Effector memory CD8-positive, alpha-beta T cell (primary cell): ENCODE results near the gene UBE2J2.

Experiments used
- ATAC-seq: fragments of 150-1000 bp; cut with Tn5 transposase; replicated peaks from 2 replicates; pipeline ENCODE4 v1.10.0; 2021; ENCODE audit warnings: mild to moderate bottlenecking, moderate library complexity
- DNase-seq, 3 experiments: peaks; one replicate each; pipeline ENCODE4 v3.0.0; 2021
- H3K27ac Mint-ChIP-seq, 2 donors: one replicate each; pipeline ENCODE4 v1.8.0; 2022; ENCODE audit warnings: mild to moderate bottlenecking in 2 of 2, mixed read lengths in 2 of 2, moderate library complexity in 2 of 2
- H3K27me3 Mint-ChIP-seq, 2 donors: one replicate each; pipeline ENCODE4 v1.8.0; 2022; ENCODE audit warnings: mixed read lengths in 2 of 2
- H3K36me3 Mint-ChIP-seq: one replicate; pipeline ENCODE4 v1.8.0; 2022; ENCODE audit warnings: mild to moderate bottlenecking, moderate library complexity, mixed read lengths; ENCODE audit not compliant: insufficient read depth
- H3K4me1 Mint-ChIP-seq, 2 donors: one replicate each; pipeline ENCODE4 v1.8.0; 2022; ENCODE audit warnings: low read depth in 2 of 2, mixed read lengths in 2 of 2
- H3K4me3 Mint-ChIP-seq, 2 donors: one replicate each; pipeline ENCODE4 v1.8.0; 2022; ENCODE audit warnings: mild to moderate bottlenecking in 2 of 2, mixed read lengths in 2 of 2, moderate library complexity in 2 of 2
- H3K9me3 Mint-ChIP-seq, 2 donors: one replicate each; pipeline ENCODE4 v1.8.0; 2022; ENCODE audit warnings: mixed read lengths in 2 of 2

The UBE2J2 gene

GRCh38 chr1:1229770-1230169 lies 43.9 kb downstream of the UBE2J2 start:
- no peak for ATAC-seq
- Mint-ChIP-seq H3K27me3 (no peaks in the 10 kb centered on the region), H3K4me3 (peak overlapping the region; percentile 42 to 89), H3K9me3 (no peaks in the 10 kb centered on the region), H3K4me1 (peaks cover 36 to 37% of the 10 kb centered on the region in 2 donors), H3K27ac (peak overlapping the region; percentile 80 to 91), H3K36me3 (peaks cover 31% of the 10 kb centered on the region)
- no peak for DNase-seq

- Mint-ChIP-seq H3K9me3 (no peaks in the 10 kb centered on the region), H3K27ac (peak overlapping the region in 1 of 2 donors; percentile 80), H3K27me3 (no peaks in the 10 kb centered on the region), H3K4me3 (no peak overlapping the region), H3K4me1 (peaks cover 31% of the 10 kb centered on the region in 2 donors), H3K36me3 (peaks cover 34% of the 10 kb centered on the region)
- ATAC-seq (no peak), DNase-seq (no peak)
These were observed 44.9 kb downstream of the UBE2J2 start for GRCh38 chr1:1228596-1229321.

GRCh38 chr1:1228187-1228586 lies 45.5 kb downstream of the UBE2J2 start:
- H3K9me3 Mint-ChIP-seq = no peaks in the 10 kb centered on the region
- peaks cover 27 to 29% of the 10 kb centered on the region in 2 donors for H3K4me1 Mint-ChIP-seq
- H3K27ac Mint-ChIP-seq = no peak overlapping the region
- DNase-seq = no peak
- no peaks in the 10 kb centered on the region for H3K27me3 Mint-ChIP-seq
- peaks cover 38% of the 10 kb centered on the region for H3K36me3 Mint-ChIP-seq
- no peak overlapping the region for H3K4me3 Mint-ChIP-seq
- ATAC-seq = no peak

- no peak overlapping the region for H3K27ac Mint-ChIP-seq
- no peak for ATAC-seq
- no peak for DNase-seq
- no peaks in the 10 kb centered on the region for H3K9me3 Mint-ChIP-seq
- no peaks in the 10 kb centered on the region for H3K27me3 Mint-ChIP-seq
- peaks cover 27 to 33% of the 10 kb centered on the region in 2 donors for H3K4me1 Mint-ChIP-seq
- peaks cover 42% of the 10 kb centered on the region for H3K36me3 Mint-ChIP-seq
- H3K4me3 Mint-ChIP-seq = no peak overlapping the region
These were observed 46.3 kb downstream of the UBE2J2 start for GRCh38 chr1:1227386-1227785.

GRCh38 chr1:1226566-1227362 lies 46.9 kb downstream of the UBE2J2 start:
- Mint-ChIP-seq H3K36me3 (peaks cover 43% of the 10 kb centered on the region), H3K27me3 (no peaks in the 10 kb centered on the region), H3K27ac (no peak overlapping the region)

GRCh38 chr1:1225913-1226312 lies 47.7 kb downstream of the UBE2J2 start:
- no peak for ATAC-seq
- no peaks in the 10 kb centered on the region for H3K27me3 Mint-ChIP-seq
- peak overlapping the region in 1 of 2 donors; percentile 28 for H3K27ac Mint-ChIP-seq
- no peak overlapping the region for H3K4me3 Mint-ChIP-seq
- H3K9me3 Mint-ChIP-seq = no peaks in the 10 kb centered on the region
- H3K36me3 Mint-ChIP-seq = peaks cover 45% of the 10 kb centered on the region
- DNase-seq = no peak
- H3K4me1 Mint-ChIP-seq = peaks cover 29 to 31% of the 10 kb centered on the region in 2 donors

More at GRCh38 chr1:1226566-1227362, 46.9 kb downstream of the UBE2J2 start:
- DNase-seq (no peak), ATAC-seq (no peak)
- no peak overlapping the region for H3K4me3 Mint-ChIP-seq
- H3K9me3 Mint-ChIP-seq = no peaks in the 10 kb centered on the region
- peaks cover 30 to 34% of the 10 kb centered on the region in 2 donors for H3K4me1 Mint-ChIP-seq

- peak overlapping the region in 1 of 2 donors; percentile 28 for H3K27ac Mint-ChIP-seq
- peaks cover 24 to 26% of the 10 kb centered on the region in 2 donors for H3K4me1 Mint-ChIP-seq
- H3K9me3 Mint-ChIP-seq = no peaks in the 10 kb centered on the region
- ATAC-seq (no peak), DNase-seq (no peak)
- H3K4me3 Mint-ChIP-seq = no peak overlapping the region
- H3K36me3 Mint-ChIP-seq = peaks cover 44% of the 10 kb centered on the region
- no peaks in the 10 kb centered on the region for H3K27me3 Mint-ChIP-seq
These were observed 48.3 kb downstream of the UBE2J2 start for GRCh38 chr1:1225238-1225845.

GRCh38 chr1:1223891-1224290 lies 49.8 kb downstream of the UBE2J2 start:
- Mint-ChIP-seq H3K4me1 (peaks cover 20 to 23% of the 10 kb centered on the region in 2 donors), H3K4me3 (no peak overlapping the region), H3K27ac (peak overlapping the region in 1 of 2 donors; percentile 86), H3K27me3 (no peaks in the 10 kb centered on the region), H3K9me3 (no peaks in the 10 kb centered on the region), H3K36me3 (peaks cover 51% of the 10 kb centered on the region)
- DNase-seq (no peak), ATAC-seq (no peak)

GRCh38 chr1:1223321-1223720 lies 50.3 kb downstream of the UBE2J2 start:
- DNase-seq (no peak), ATAC-seq (no peak)
- Mint-ChIP-seq H3K27me3 (no peaks in the 10 kb centered on the region), H3K27ac (no peak overlapping the region), H3K4me1 (peaks cover 20 to 23% of the 10 kb centered on the region in 2 donors), H3K36me3 (peaks cover 47% of the 10 kb centered on the region), H3K9me3 (no peaks in the 10 kb centered on the region), H3K4me3 (peak overlapping the region in 1 of 2 donors; percentile 40)

- ATAC-seq = no peak
- Mint-ChIP-seq H3K36me3 (peaks cover 46% of the 10 kb centered on the region), H3K27ac (no peak overlapping the region), H3K9me3 (no peaks in the 10 kb centered on the region), H3K4me1 (peaks cover 20 to 23% of the 10 kb centered on the region in 2 donors), H3K4me3 (peak overlapping the region in 1 of 2 donors; percentile 40), H3K27me3 (no peaks in the 10 kb centered on the region)
- DNase-seq = no peak
These were observed 51.0 kb downstream of the UBE2J2 start for GRCh38 chr1:1222575-1223225.

GRCh38 chr1:1221887-1222574 lies 51.6 kb downstream of the UBE2J2 start:
- peaks cover 52% of the 10 kb centered on the region for H3K36me3 Mint-ChIP-seq
- no peaks in the 10 kb centered on the region for H3K27me3 Mint-ChIP-seq
- DNase-seq = no peak
- ATAC-seq = no peak
- peak overlapping the region in 1 of 2 donors; percentile 40 for H3K4me3 Mint-ChIP-seq
- H3K4me1 Mint-ChIP-seq = peaks cover 20 to 23% of the 10 kb centered on the region in 2 donors
- H3K9me3 Mint-ChIP-seq = no peaks in the 10 kb centered on the region
- no peak overlapping the region for H3K27ac Mint-ChIP-seq

- no peaks in the 10 kb centered on the region for H3K27me3 Mint-ChIP-seq
- H3K36me3 Mint-ChIP-seq = peaks cover 65% of the 10 kb centered on the region
- no peaks in the 10 kb centered on the region for H3K9me3 Mint-ChIP-seq
- DNase-seq (no peak), ATAC-seq (no peak)
- H3K4me1 Mint-ChIP-seq = peaks cover 22 to 24% of the 10 kb centered on the region in 2 donors
- H3K4me3 Mint-ChIP-seq = no peak overlapping the region
- peak overlapping the region; percentile 35 to 87 for H3K27ac Mint-ChIP-seq
These were observed 53.5 kb downstream of the UBE2J2 start for GRCh38 chr1:1220197-1220596.
